Stimulated activated CD8-positive, alpha-beta memory T cell treated with anti-CD3 and anti-CD28 coated beads, Interleukin-15, amount 100 ng/mL, for 1 hour (primary cell): ENCODE measurements around the gene C1orf146.
"Not testable (repeated sequence)": the region's sequence is repeated elsewhere in the genome, so short reads cannot be mapped to it uniquely, and the experiment has no call there.

ENCODE experiments used
- DNase-seq: peaks from one replicate; pipeline ENCODE4 v3.0.0-alpha.2; 2020; ENCODE audit warnings: low read depth

Gene C1orf146

GRCh38 chr1:92217721-92218120, at the start of gene C1orf146:
Gene C1orf146 (plus strand): TSS chr1:92217915. CDS start chr1:92231421, 13,506 bp downstream.
- DNase-seq, result no peak

- no peak for DNase-seq
These were observed 49.1 kb upstream of the C1orf146 start for GRCh38 chr1:92168657-92169056.

GRCh38 chr1:92169214-92170005, 48.3 kb upstream of the C1orf146 start:
- DNase-seq, result no peak

GRCh38 chr1:92184632-92185031, 33.1 kb upstream of the C1orf146 start:
- no peak for DNase-seq

GRCh38 chr1:92186081-92186480, 31.6 kb upstream of the C1orf146 start:
- DNase-seq, result no peak

- no peak for DNase-seq
These were observed 29.1 kb upstream of the C1orf146 start for GRCh38 chr1:92188436-92189255.

- no peak for DNase-seq
These were observed 26.0 kb upstream of the C1orf146 start for GRCh38 chr1:92191726-92192125.

- no peak for DNase-seq
These were observed 25.5 kb upstream of the C1orf146 start for GRCh38 chr1:92192246-92192645.

GRCh38 chr1:92194511-92194910, 23.2 kb upstream of the C1orf146 start:
- DNase-seq, result no peak

GRCh38 chr1:92201973-92202372, 15.7 kb upstream of the C1orf146 start:
- DNase-seq, result no peak

- no peak for DNase-seq
These were observed 14.6 kb upstream of the C1orf146 start for GRCh38 chr1:92203105-92203504.

- no peak for DNase-seq
These were observed 7.0 kb upstream of the C1orf146 start for GRCh38 chr1:92210701-92211100.

- DNase-seq, result no peak
These were observed 6.5 kb upstream of the C1orf146 start for GRCh38 chr1:92211166-92211565.

- no peak for DNase-seq
These were observed 844 bp downstream of the C1orf146 start for GRCh38 chr1:92218559-92218958.

GRCh38 chr1:92219028-92219427, 1.3 kb downstream of the C1orf146 start:
- no peak for DNase-seq

GRCh38 chr1:92228401-92228800, 10.7 kb downstream of the C1orf146 start:
- no peak for DNase-seq

GRCh38 chr1:92230736-92231135, 13.0 kb downstream of the C1orf146 start:
- DNase-seq, result no peak

GRCh38 chr1:92240034-92240433, 22.3 kb downstream of the C1orf146 start:
- DNase-seq, result no peak

GRCh38 chr1:92244376-92244775, 26.7 kb downstream of the C1orf146 start:
- no peak for DNase-seq

- not testable (repeated sequence) for DNase-seq
These were observed 37.0 kb downstream of the C1orf146 start for GRCh38 chr1:92254714-92255113.

GRCh38 chr1:92259350-92259749, 41.6 kb downstream of the C1orf146 start:
- DNase-seq, result no peak

- no peak for DNase-seq
These were observed 44.8 kb downstream of the C1orf146 start for GRCh38 chr1:92262516-92262915.

- no peak for DNase-seq
These were observed 55.3 kb downstream of the C1orf146 start for GRCh38 chr1:92273039-92273438.
